GM21423 (cell line): Measurements from ENCODE around the gene STAG1.
"Not testable (repeated sequence)": the region's sequence is repeated elsewhere in the genome, so short reads cannot be mapped to it uniquely, and the experiment has no call there.

Experiments used
- ATAC-seq: cut with Tn5 transposase; IDR thresholded peaks from one replicate; pipeline ENCODE4 v1.9.1; 2021; ENCODE audit warnings: mild to moderate bottlenecking, moderate library complexity; ENCODE audit not compliant: unreplicated experiment

The STAG1 gene

GRCh38 chr3:136749091-136749490 is 3.1 kb downstream of the STAG1 start:
- ATAC-seq, result no peak

- ATAC-seq, result no peak
Observed at GRCh38 chr3:136745916-136746315, 6.3 kb downstream of the STAG1 start.

- ATAC-seq, result no peak
Observed at GRCh38 chr3:136741063-136741462, 11.1 kb downstream of the STAG1 start.

GRCh38 chr3:136740351-136740958 is 11.7 kb downstream of the STAG1 start:
- ATAC-seq, result no peak

GRCh38 chr3:136736950-136737349 is 15.2 kb downstream of the STAG1 start:
- not testable (repeated sequence) for ATAC-seq

- no peak for ATAC-seq
Observed at GRCh38 chr3:136735103-136735502, 17.1 kb downstream of the STAG1 start.

- no peak for ATAC-seq
Observed at GRCh38 chr3:136734382-136735070, 17.7 kb downstream of the STAG1 start.

- no peak for ATAC-seq
Observed at GRCh38 chr3:136733317-136733833, 18.8 kb downstream of the STAG1 start.

- ATAC-seq, result no peak
Observed at GRCh38 chr3:136731274-136731884, 20.8 kb downstream of the STAG1 start.

GRCh38 chr3:136730595-136731273 is 21.4 kb downstream of the STAG1 start:
- peak; percentile 75 for ATAC-seq

- no peak for ATAC-seq
Observed at GRCh38 chr3:136728918-136729317, 23.3 kb downstream of the STAG1 start.

GRCh38 chr3:136728473-136728872 is 23.7 kb downstream of the STAG1 start:
- peak; percentile 54 for ATAC-seq

- no peak for ATAC-seq
Observed at GRCh38 chr3:136725468-136725867, 26.7 kb downstream of the STAG1 start.

GRCh38 chr3:136722916-136723315 is 29.3 kb downstream of the STAG1 start:
- not testable (repeated sequence) for ATAC-seq

- not testable (repeated sequence) for ATAC-seq
Observed at GRCh38 chr3:136722399-136722798, 29.8 kb downstream of the STAG1 start.

- no peak for ATAC-seq
Observed at GRCh38 chr3:136720091-136720490, 32.1 kb downstream of the STAG1 start.

- no peak for ATAC-seq
Observed at GRCh38 chr3:136716629-136717028, 35.5 kb downstream of the STAG1 start.

- no peak for ATAC-seq
Observed at GRCh38 chr3:136714020-136714419, 38.2 kb downstream of the STAG1 start.

- ATAC-seq, result no peak
Observed at GRCh38 chr3:136712941-136713340, 39.2 kb downstream of the STAG1 start.

- ATAC-seq, result not testable (repeated sequence)
Observed at GRCh38 chr3:136711888-136712287, 40.3 kb downstream of the STAG1 start.

GRCh38 chr3:136711277-136711676 is 40.9 kb downstream of the STAG1 start:
- no peak for ATAC-seq
